ENCODE results near the gene FALEC. TPM values are rescaled to one million over a fixed set of nuclear protein-coding genes. Genes with fewer than 3 reads are reported as not detected.

FALEC gene
- total RNA-seq, 1 donor from 2014 or later, result not detected

DNA sequence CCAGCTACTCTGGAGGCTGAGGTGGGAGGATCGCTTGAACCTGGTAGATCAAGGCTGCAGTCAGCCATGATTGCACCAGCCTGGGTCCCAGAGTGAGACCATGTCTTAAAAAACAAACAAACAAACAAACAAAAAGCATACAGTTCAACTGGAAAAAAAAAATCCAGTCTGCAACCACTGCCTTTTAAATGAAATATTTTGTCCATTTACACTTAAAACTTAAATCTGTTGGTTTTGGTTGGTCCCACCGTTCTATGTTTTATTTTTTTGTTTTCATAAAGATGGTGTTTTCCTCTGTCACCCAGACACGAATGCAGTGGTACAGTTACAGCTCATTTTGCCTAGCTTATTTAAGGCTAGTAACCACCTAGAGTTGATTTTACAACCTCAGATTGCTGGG is 9.8 kb downstream of the FALEC start:
- Histone ChIP-seq H3K27ac (no peak overlapping the region), H3K27me3 (no peaks in the 10 kb centered on the region), H3K4me3 (no peak overlapping the region), H3K4me1 (peaks cover 12% of the 10 kb centered on the region), H3K36me3 (no peaks in the 10 kb centered on the region), H3K9me3 (no peaks in the 10 kb centered on the region)
- intact Hi-C loops (cut with DNase I), result no loop called here
- TF ChIP-seq POLR2A (IDR thresholded peaks at IDR 0.05) (no peak), CTCF (IDR thresholded peaks at IDR 0.05) (no peak), POLR2AphosphoS5 (IDR thresholded peaks at IDR 0.05; ENCODE audit: insufficient read depth in 1 of 2, low read depth in 1 of 2) (no peak)
- DNase-seq (ENCODE audit: extremely low spot score in 2 of 2), result no peak

DNA sequence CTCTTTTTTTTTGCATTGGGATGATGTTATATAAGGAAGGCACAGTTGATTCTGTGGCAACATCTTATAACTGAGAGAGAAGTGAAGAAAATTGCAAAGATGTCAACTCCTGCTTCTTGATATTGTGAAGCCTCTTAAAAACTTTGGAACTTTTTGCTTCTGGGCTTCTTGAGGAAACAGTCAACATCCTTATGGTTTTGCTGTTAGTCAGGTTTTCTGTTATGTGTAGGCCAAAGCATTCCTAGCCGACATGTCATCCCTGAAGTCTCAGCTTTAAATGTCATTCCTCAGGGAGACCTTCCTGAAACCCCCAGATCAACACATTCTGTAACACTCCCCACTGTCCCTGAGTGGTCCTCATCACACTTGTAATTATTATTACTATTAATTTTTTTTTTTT is 12.6 kb downstream of the FALEC start:
- intact Hi-C loops (cut with DNase I), result no loop called here
- no peak for DNase-seq (ENCODE audit: extremely low spot score in 2 of 2)
- Histone ChIP-seq H3K27ac (no peak overlapping the region), H3K4me1 (peaks cover 26% of the 10 kb centered on the region), H3K9me3 (no peaks in the 10 kb centered on the region), H3K4me3 (no peak overlapping the region), H3K36me3 (no peaks in the 10 kb centered on the region), H3K27me3 (no peaks in the 10 kb centered on the region)
- TF ChIP-seq POLR2AphosphoS5 (IDR thresholded peaks at IDR 0.05; ENCODE audit: insufficient read depth in 1 of 2, low read depth in 1 of 2), result no peak
- no peak for TF ChIP-seq POLR2A (IDR thresholded peaks at IDR 0.05)
- no peak for TF ChIP-seq CTCF (IDR thresholded peaks at IDR 0.05)

DNA sequence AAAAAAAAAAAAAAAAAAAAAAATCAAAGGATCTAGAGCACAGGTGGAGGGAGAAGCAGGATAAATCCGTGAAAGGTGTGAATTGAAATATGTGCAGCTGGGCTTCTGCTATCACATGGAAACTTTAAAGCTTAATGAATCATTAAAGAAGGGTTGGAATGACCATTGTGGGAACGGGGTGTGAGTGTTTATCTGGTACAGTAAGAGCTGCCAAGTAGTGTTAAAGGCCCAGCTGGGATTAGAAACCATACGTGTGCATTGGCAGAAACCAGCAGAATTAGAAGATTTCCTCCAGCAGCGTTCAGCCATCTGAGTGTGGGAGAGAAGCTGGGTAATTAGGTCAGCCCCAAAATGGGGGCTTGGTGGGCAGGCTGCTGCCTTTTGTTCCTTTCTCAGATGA is 13.5 kb downstream of the FALEC start:
- Histone ChIP-seq H3K27ac (peak overlapping the region; percentile 36), H3K27me3 (no peaks in the 10 kb centered on the region), H3K9me3 (no peaks in the 10 kb centered on the region), H3K4me1 (peaks cover 34% of the 10 kb centered on the region), H3K36me3 (no peaks in the 10 kb centered on the region), H3K4me3 (no peak overlapping the region)
- DNase-seq (ENCODE audit: extremely low spot score in 2 of 2), result no peak
- intact Hi-C loops (cut with DNase I), result no loop called here
- TF ChIP-seq CTCF (IDR thresholded peaks at IDR 0.05) (no peak), POLR2A (IDR thresholded peaks at IDR 0.05) (no peak), POLR2AphosphoS5 (IDR thresholded peaks at IDR 0.05; ENCODE audit: insufficient read depth in 1 of 2, low read depth in 1 of 2) (peak in 1 of 2 donors; percentile 69)

DNA sequence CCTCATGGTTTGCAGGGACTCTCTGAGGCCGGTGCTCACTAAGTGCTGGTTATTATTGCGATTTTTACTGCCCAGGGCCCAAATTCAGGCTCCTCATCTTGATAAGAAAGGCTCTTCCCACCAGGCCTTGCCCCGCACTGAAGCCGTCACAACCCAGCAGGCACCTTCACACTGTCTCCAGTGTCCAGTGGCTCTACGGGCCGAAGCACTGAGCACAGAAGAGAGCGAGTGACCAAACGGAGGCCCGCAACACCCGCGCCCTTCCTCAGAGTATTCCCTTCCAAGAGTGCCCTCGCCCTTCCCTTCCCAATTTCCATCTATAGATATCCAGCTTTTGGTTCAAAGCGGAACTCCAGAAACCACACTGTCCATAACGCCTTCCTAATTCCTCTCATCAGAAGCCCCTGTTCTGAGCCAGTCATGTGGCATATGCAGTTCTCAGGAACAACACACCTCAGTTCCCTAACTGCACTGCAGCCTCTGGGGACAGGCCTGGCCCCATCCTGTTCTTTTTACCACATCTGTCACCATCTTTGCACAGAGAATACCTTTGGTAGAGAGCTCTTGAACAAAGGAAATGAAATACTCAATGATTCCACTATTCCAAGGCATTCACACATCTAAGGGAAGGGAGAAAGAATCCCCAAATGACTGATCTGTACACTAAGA is 15.1 kb downstream of the FALEC start:
- Histone ChIP-seq H3K4me3 (no peak overlapping the region), H3K9me3 (no peaks in the 10 kb centered on the region), H3K27ac (no peak overlapping the region), H3K36me3 (no peaks in the 10 kb centered on the region), H3K27me3 (no peaks in the 10 kb centered on the region), H3K4me1 (peaks cover 42% of the 10 kb centered on the region)
- intact Hi-C loops (cut with DNase I), result no loop called here
- DNase-seq (ENCODE audit: extremely low spot score in 2 of 2), result no peak
- TF ChIP-seq POLR2AphosphoS5 (IDR thresholded peaks at IDR 0.05; ENCODE audit: insufficient read depth in 1 of 2, low read depth in 1 of 2) (no peak), CTCF (IDR thresholded peaks at IDR 0.05) (no peak), POLR2A (IDR thresholded peaks at IDR 0.05) (no peak)

DNA sequence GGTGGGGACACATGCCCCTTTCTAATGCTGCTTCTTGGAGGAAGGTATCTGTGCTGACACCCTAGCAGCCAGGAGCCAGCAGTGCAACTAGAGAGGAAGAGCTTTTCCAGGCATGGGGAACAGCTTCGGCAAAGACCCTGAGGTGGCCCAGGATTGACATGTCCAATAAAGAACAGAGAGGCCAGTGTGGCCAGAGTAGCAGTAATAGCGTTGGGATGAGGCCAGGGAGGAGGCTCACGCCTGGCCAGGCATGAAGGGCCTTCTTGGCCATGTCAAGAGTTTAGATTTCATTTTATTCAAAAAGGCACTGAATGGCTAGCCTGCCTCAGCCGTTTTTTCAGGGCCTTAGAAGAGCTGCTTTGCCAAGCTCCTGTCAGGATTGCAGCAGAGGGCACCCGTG is 17.3 kb downstream of the FALEC start:
- no peak for DNase-seq (ENCODE audit: extremely low spot score in 2 of 2)
- Histone ChIP-seq H3K27ac (peak overlapping the region; percentile 66), H3K9me3 (no peaks in the 10 kb centered on the region), H3K4me1 (peaks cover 48% of the 10 kb centered on the region), H3K36me3 (no peaks in the 10 kb centered on the region), H3K27me3 (no peaks in the 10 kb centered on the region), H3K4me3 (no peak overlapping the region)
- intact Hi-C loops (cut with DNase I), result no loop called here
- TF ChIP-seq POLR2A (IDR thresholded peaks at IDR 0.05) (no peak), CTCF (IDR thresholded peaks at IDR 0.05) (no peak), POLR2AphosphoS5 (IDR thresholded peaks at IDR 0.05; ENCODE audit: insufficient read depth in 1 of 2, low read depth in 1 of 2) (no peak)

Measured in vagina (tissue), 2 donors.